Measurements from ENCODE around the gene SLX1A.

DNA sequence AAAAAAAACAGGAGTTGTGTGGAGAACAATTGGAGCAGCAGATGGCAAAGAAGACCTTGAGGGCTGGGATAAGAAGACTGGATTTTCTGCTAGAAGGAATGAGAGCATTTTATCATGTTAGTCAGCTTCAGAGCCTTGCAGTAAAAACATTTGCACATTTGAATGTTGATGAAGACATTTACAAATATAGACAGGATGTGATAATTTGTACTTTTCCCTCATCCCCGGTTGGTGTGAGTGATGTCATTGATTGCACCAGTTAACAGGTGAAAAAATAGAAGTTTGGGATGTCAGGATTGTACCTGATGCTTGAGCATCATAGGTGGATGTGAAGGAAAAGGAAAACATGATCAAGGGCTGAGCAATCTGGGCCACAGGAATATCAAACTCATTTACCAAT is 48.0 kb upstream of the SLX1A start:
- no peak for TF ChIP-seq POLR2A (IDR thresholded peaks at IDR 0.05)
- TF ChIP-seq, protein P1, sequence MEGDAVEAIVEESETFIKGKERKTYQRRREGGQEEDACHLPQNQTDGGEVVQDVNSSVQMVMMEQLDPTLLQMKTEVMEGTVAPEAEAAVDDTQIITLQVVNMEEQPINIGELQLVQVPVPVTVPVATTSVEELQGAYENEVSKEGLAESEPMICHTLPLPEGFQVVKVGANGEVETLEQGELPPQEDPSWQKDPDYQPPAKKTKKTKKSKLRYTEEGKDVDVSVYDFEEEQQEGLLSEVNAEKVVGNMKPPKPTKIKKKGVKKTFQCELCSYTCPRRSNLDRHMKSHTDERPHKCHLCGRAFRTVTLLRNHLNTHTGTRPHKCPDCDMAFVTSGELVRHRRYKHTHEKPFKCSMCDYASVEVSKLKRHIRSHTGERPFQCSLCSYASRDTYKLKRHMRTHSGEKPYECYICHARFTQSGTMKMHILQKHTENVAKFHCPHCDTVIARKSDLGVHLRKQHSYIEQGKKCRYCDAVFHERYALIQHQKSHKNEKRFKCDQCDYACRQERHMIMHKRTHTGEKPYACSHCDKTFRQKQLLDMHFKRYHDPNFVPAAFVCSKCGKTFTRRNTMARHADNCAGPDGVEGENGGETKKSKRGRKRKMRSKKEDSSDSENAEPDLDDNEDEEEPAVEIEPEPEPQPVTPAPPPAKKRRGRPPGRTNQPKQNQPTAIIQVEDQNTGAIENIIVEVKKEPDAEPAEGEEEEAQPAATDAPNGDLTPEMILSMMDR (IDR thresholded peaks at IDR 0.05) = no peak

Measured in esophagus squamous epithelium (tissue), 4 donors.